Testis (tissue), 2 donors: ENCODE data around the gene CDH4.

ENCODE experiments used
- POLR2A ChIP-seq: fragments of 450-650 bp; IDR thresholded peaks from one replicate; pipeline ENCODE4 v1.6.1; 2017; ENCODE audit warnings: antibody characterized with exemption, mild to moderate bottlenecking, moderate library complexity
- TF ChIP-seq, protein P1 (sequence below), 3 experiments: fragments of 450-650 bp in 2 of 3; fragments of 200-600 bp in 1 of 3; sonication (generic) in 1 of 3; IDR thresholded peaks; one replicate each; pipeline ENCODE4 v1.5.1; 2016 to 2019; ENCODE audit warnings: antibody characterized with exemption in 3 of 3, mild to moderate bottlenecking in 2 of 3, moderate library complexity in 1 of 3

- TF ChIP-seq, protein P1, sequence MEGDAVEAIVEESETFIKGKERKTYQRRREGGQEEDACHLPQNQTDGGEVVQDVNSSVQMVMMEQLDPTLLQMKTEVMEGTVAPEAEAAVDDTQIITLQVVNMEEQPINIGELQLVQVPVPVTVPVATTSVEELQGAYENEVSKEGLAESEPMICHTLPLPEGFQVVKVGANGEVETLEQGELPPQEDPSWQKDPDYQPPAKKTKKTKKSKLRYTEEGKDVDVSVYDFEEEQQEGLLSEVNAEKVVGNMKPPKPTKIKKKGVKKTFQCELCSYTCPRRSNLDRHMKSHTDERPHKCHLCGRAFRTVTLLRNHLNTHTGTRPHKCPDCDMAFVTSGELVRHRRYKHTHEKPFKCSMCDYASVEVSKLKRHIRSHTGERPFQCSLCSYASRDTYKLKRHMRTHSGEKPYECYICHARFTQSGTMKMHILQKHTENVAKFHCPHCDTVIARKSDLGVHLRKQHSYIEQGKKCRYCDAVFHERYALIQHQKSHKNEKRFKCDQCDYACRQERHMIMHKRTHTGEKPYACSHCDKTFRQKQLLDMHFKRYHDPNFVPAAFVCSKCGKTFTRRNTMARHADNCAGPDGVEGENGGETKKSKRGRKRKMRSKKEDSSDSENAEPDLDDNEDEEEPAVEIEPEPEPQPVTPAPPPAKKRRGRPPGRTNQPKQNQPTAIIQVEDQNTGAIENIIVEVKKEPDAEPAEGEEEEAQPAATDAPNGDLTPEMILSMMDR (IDR thresholded peaks at IDR 0.05) = no peak
- TF ChIP-seq POLR2A = no peak
Observed at GRCh38 chr20:61577065-61577464, 325.0 kb downstream of the CDH4 start.
